AG04450 (cell line): Measurements from ENCODE around the gene TANC1. TPM values are rescaled to one million over a fixed set of nuclear protein-coding genes. Genes with fewer than 3 reads are reported as not detected.

Experiments
- CTCF ChIA-PET: fragments of 300-600, 350-600 bp; formaldehyde crosslinking; extraction: SDS; loops from one replicate; lab custom pipeline; 2022; ENCODE audit warnings: antibody characterized with exemption, inconsistent platforms; lab: Charles Lee
- POLR2A ChIA-PET: fragments of 350-600 bp; formaldehyde crosslinking; extraction: SDS; loops from one replicate; lab custom pipeline; 2021; ENCODE audit warnings: antibody characterized with exemption, inconsistent platforms; lab: Yijun Ruan, JAX
- DNase-seq: peaks from one replicate; pipeline ENCODE4 v3.0.0-alpha.2; 2011; ENCODE audit warnings: low read depth, low spot score
- H3K27ac ChIP-seq: one replicate; pipeline ENCODE4 v1.5.1; 2012; ENCODE audit warnings: low read depth, low read length, control low read depth
- H3K27me3 ChIP-seq: one replicate; pipeline ENCODE4 v1.6.0; 2012; ENCODE audit warnings: low read length; ENCODE audit not compliant: control insufficient read depth, insufficient read depth
- H3K4me3 ChIP-seq: 2 replicates; pipeline ENCODE4 v1.5.1; 2011; ENCODE audit warnings: mild to moderate bottlenecking, low read depth, low read length, control low read depth
- H3K9me3 ChIP-seq: 2 replicates; pipeline ENCODE4 v1.5.1; 2012; ENCODE audit warnings: low read length; ENCODE audit not compliant: control insufficient read depth, insufficient read depth
- polyA plus RNA-seq: library from polyadenylated mRNA; depleted of rRNA; stranded (reverse); fragments of >200 nt; gene quantifications from 2 replicates; pipeline ENCODE4 v1.2.3, GENCODE V29; 2011
- TF ChIP-seq, protein P1 (sequence below): IDR thresholded peaks from 2 replicates; pipeline ENCODE4 v1.5.1; 2011; ENCODE audit warnings: low read depth, low read length, control low read depth, inconsistent platforms

TANC1 gene
- polyA plus RNA-seq, 1 experiment: 28.0 TPM

- Histone ChIP-seq H3K27ac (no peak overlapping the region), H3K4me3 (no peak overlapping the region), H3K9me3 (peaks cover 14% of the 10 kb centered on the region), H3K27me3 (no peaks in the 10 kb centered on the region)
- ChIA-PET CTCF (no interaction called here), POLR2A (no interaction called here)
- no peak for DNase-seq
- TF ChIP-seq, protein P1, sequence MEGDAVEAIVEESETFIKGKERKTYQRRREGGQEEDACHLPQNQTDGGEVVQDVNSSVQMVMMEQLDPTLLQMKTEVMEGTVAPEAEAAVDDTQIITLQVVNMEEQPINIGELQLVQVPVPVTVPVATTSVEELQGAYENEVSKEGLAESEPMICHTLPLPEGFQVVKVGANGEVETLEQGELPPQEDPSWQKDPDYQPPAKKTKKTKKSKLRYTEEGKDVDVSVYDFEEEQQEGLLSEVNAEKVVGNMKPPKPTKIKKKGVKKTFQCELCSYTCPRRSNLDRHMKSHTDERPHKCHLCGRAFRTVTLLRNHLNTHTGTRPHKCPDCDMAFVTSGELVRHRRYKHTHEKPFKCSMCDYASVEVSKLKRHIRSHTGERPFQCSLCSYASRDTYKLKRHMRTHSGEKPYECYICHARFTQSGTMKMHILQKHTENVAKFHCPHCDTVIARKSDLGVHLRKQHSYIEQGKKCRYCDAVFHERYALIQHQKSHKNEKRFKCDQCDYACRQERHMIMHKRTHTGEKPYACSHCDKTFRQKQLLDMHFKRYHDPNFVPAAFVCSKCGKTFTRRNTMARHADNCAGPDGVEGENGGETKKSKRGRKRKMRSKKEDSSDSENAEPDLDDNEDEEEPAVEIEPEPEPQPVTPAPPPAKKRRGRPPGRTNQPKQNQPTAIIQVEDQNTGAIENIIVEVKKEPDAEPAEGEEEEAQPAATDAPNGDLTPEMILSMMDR: no peak
Measured at GRCh38 chr2:159017837-159018236, 49.4 kb downstream of the TANC1 start.

DNA sequence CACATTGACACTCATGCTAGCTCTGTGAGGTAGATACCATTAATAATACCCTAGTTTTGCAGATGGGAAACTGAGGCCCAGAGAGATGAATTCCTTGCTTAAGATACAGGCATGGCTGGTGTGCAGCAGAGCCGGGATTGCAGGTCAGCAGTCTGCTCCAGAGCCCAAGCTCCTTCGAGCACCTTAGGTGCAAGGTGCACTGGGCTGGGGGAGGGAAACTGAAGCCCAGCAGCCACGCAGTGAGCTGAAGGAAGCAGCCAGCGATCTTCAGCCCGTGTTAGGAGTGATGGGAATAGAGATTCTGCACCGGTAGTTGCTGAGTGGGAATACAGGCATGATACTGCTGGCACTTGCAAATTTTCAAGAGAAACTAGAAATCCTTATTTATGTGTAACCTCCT lies 50.6 kb downstream of the TANC1 start:
- CTCF ChIA-PET: interaction anchor here (1.1 to 2.4 kb wide), 2 partner anchors 12 to 100 kb away, joined by 3 to 6 read pairs; no protein-coding TSS in a partner anchor
- TF ChIP-seq, protein P1: no peak

GRCh38 chr2:159022019-159022418 lies 53.6 kb downstream of the TANC1 start:
- no peak for DNase-seq
- H3K9me3 ChIP-seq: no peaks in the 10 kb centered on the region
- no peaks in the 10 kb centered on the region for H3K27me3 ChIP-seq
- H3K4me3 ChIP-seq: no peak overlapping the region
- ChIA-PET CTCF (no interaction called here), POLR2A (no interaction called here)
- H3K27ac ChIP-seq: no peak overlapping the region
- TF ChIP-seq, protein P1: no peak

More for the DNA sequence above, 50.6 kb downstream of the TANC1 start:
- H3K27me3 ChIP-seq: no peaks in the 10 kb centered on the region
- H3K27ac ChIP-seq: no peak overlapping the region
- H3K4me3 ChIP-seq: no peak overlapping the region
- no peak for DNase-seq
- H3K9me3 ChIP-seq: peaks cover 14% of the 10 kb centered on the region
- POLR2A ChIA-PET: interaction anchor here (0.6 kb wide), 1 partner anchor 29 kb away, joined by 5 read pairs; no protein-coding TSS in a partner anchor

GRCh38 chr2:159026170-159026569 lies 57.7 kb downstream of the TANC1 start:
- H3K9me3 ChIP-seq: no peaks in the 10 kb centered on the region
- POLR2A ChIA-PET: no interaction called here
- no peak overlapping the region for H3K4me3 ChIP-seq
- no peak overlapping the region for H3K27ac ChIP-seq
- no peak for DNase-seq
- TF ChIP-seq, protein P1: no peak
- CTCF ChIA-PET: interaction anchor here (1.0 kb wide), 2 partner anchors 9 to 93 kb away, joined by 3 read pairs; no protein-coding TSS in a partner anchor
- H3K27me3 ChIP-seq: no peaks in the 10 kb centered on the region

DNA sequence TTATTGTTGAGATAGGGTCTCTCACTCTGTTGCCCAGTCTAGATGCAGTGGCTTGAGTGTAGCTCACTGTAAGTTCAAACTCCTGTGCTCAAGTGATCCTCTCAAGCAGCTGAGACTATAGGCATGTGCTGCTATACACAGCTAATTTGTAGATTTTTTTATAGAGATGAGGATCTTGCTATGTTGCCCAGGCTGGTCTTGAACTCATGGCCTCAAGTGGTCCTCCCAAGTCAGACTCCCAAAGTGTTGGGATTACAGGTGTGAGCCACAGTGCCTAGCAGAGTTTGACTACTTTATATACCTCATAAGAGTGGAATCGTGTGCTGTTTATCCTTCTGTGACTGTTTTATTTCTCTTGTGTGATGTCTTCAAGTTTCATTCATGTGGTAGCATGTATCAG lies 60.3 kb downstream of the TANC1 start:
- Histone ChIP-seq H3K9me3 (no peaks in the 10 kb centered on the region), H3K27me3 (no peaks in the 10 kb centered on the region), H3K4me3 (no peak overlapping the region), H3K27ac (no peak overlapping the region)
- ChIA-PET CTCF (interaction anchor here (1.3 kb wide), 2 partner anchors 32 to 90 kb away, joined by 5 to 6 read pairs; no protein-coding TSS in a partner anchor), POLR2A (interaction anchor here (0.7 kb wide), 1 partner anchor 107 kb away, joined by 3 read pairs; no protein-coding TSS in a partner anchor)
- no peak for DNase-seq
- TF ChIP-seq, protein P1: no peak
